Suprapubic skin (tissue), 4 donors: ENCODE data around the gene HADH. TPM values are rescaled to one million over a fixed set of nuclear protein-coding genes. Genes with fewer than 3 reads are reported as not detected.

Experiments
- DNase-seq, 2 donors: peaks; one replicate each; pipeline ENCODE4 v3.0.0-alpha.2; 2019; ENCODE audit warnings: low spot score in 2 of 2
- H3K27ac ChIP-seq: fragments of 200-600 bp; sonication (generic); one replicate; pipeline ENCODE4 v1.5.1; 2019
- H3K27me3 ChIP-seq: fragments of 200-600 bp; sonication (generic); one replicate; pipeline ENCODE4 v1.5.1; 2019
- H3K36me3 ChIP-seq: fragments of 200-600 bp; sonication (generic); one replicate; pipeline ENCODE4 v1.5.1; 2019
- H3K4me1 ChIP-seq: fragments of 200-600 bp; sonication (generic); one replicate; pipeline ENCODE4 v1.5.1; 2019
- H3K4me3 ChIP-seq: fragments of 200-600 bp; sonication (generic); one replicate; pipeline ENCODE4 v1.5.1; 2019; ENCODE audit warnings: mild to moderate bottlenecking
- H3K9me3 ChIP-seq: fragments of 200-600 bp; sonication (generic); one replicate; pipeline ENCODE4 v1.5.1; 2019
- CTCF ChIP-seq, 2 donors: fragments of 200-600 bp in 1 of 2; fragments of 450-650 bp in 1 of 2; sonication (generic) in 1 of 2; IDR thresholded peaks; one replicate each; pipeline ENCODE4 v1.5.1; 2016 to 2019; ENCODE audit warnings: antibody characterized with exemption in 2 of 2, mild to moderate bottlenecking in 1 of 2, moderate library complexity in 1 of 2
- EP300 ChIP-seq: sonication (generic); formaldehyde crosslinking; IDR thresholded peaks from one replicate; pipeline ENCODE4 v1.6.1; 2017; ENCODE audit warnings: antibody characterized with exemption
- POLR2A ChIP-seq, 2 donors: fragments of 450-650 bp; IDR thresholded peaks; one replicate each; pipeline ENCODE4 v1.6.1; 2017; ENCODE audit warnings: antibody characterized with exemption in 2 of 2, mild to moderate bottlenecking in 2 of 2, moderate library complexity in 2 of 2
- POLR2AphosphoS5 ChIP-seq, 3 donors: sonication (generic); formaldehyde crosslinking; IDR thresholded peaks; one replicate each; pipeline ENCODE4 v1.6.1; 2017; ENCODE audit warnings: antibody characterized with exemption in 3 of 3
- WGBS: methylation state at CpG from one replicate; pipeline ENCODE4 v1.1.5; 2018; 5-methylcytosine and 5-hydroxymethylcytosine counted together
- total RNA-seq, 4 donors: library from RNA; depleted of rRNA; stranded (reverse); fragments of >200 nt; gene quantifications; one replicate each; pipeline ENCODE4 v1.1.0, GENCODE V29; 2016

HADH gene
- total RNA-seq, 4 donors from 2014 or later = 37.0 to 51.1 (median 42.6) TPM

- no peak for TF ChIP-seq CTCF (IDR thresholded peaks at IDR 0.05)
- TF ChIP-seq POLR2A (IDR thresholded peaks at IDR 0.05) = no peak
- no peak for TF ChIP-seq POLR2AphosphoS5 (IDR thresholded peaks at IDR 0.05)
- TF ChIP-seq EP300 = no peak
- 100% methylated on average over 2 of the region's 2 CpGs for WGBS
- Histone ChIP-seq H3K4me1 (no peaks in the 10 kb centered on the region), H3K27me3 (peaks cover 4% of the 10 kb centered on the region), H3K4me3 (no peak overlapping the region), H3K27ac (no peak overlapping the region), H3K36me3 (no peaks in the 10 kb centered on the region), H3K9me3 (no peaks in the 10 kb centered on the region)
- DNase-seq = no peak
These were observed 63.0 kb downstream of the HADH start for GRCh38 chr4:108052558-108053120.

GRCh38 chr4:108053251-108053711 lies 63.6 kb downstream of the HADH start:
- Histone ChIP-seq H3K27ac (no peak overlapping the region), H3K9me3 (no peaks in the 10 kb centered on the region), H3K36me3 (no peaks in the 10 kb centered on the region), H3K27me3 (peaks cover 4% of the 10 kb centered on the region), H3K4me3 (no peak overlapping the region), H3K4me1 (no peaks in the 10 kb centered on the region)
- TF ChIP-seq EP300 = no peak
- no peak for TF ChIP-seq POLR2AphosphoS5 (IDR thresholded peaks at IDR 0.05)
- no peak for TF ChIP-seq CTCF (IDR thresholded peaks at IDR 0.05)
- TF ChIP-seq POLR2A (IDR thresholded peaks at IDR 0.05) = no peak
- 63% methylated on average over 1 of the region's 1 CpG for WGBS
- no peak for DNase-seq

DNA sequence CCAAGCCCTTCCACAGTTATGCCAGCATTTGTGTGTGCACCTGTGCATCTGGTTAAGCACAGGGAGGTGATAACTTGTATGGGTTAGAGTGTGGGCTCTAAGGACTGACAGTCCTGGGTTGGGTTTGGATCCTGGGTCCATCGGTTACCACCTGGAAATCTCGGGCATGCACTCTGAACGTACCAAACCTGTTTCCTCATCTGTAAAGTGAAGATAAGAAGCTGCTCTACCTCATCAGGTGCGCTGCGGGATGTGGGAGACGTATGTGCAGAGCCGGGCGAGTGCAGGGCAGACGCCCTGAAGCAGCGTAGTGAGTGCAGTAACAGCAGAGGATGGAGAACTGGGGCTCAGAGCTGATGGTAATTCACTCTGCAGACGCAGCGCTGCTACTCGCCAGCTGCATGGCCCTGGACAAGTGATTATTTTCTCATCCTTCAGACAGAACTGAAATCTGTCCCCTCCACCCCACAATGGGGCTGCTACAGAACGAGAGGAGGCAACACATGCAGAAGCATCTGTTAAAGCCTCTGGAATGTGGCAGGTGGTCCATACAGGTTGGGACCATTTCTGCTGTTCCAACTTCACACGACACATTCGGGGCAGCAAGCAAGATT lies 64.4 kb downstream of the HADH start:
- peaks cover 4% of the 10 kb centered on the region for H3K27me3 ChIP-seq
- TF ChIP-seq EP300 = no peak
- no peak for TF ChIP-seq CTCF (IDR thresholded peaks at IDR 0.05)
- TF ChIP-seq POLR2AphosphoS5 (IDR thresholded peaks at IDR 0.05) = no peak
- no peak for TF ChIP-seq POLR2A (IDR thresholded peaks at IDR 0.05)
- no peak overlapping the region for H3K27ac ChIP-seq
- H3K9me3 ChIP-seq = no peaks in the 10 kb centered on the region
- no peak for DNase-seq
- no peaks in the 10 kb centered on the region for H3K36me3 ChIP-seq
- WGBS = 88% methylated on average over 16 of the region's 16 CpGs
- no peaks in the 10 kb centered on the region for H3K4me1 ChIP-seq
- no peak overlapping the region for H3K4me3 ChIP-seq

- Histone ChIP-seq H3K36me3 (no peaks in the 10 kb centered on the region), H3K4me1 (no peaks in the 10 kb centered on the region), H3K4me3 (no peak overlapping the region), H3K27me3 (peaks cover 4% of the 10 kb centered on the region), H3K9me3 (no peaks in the 10 kb centered on the region), H3K27ac (no peak overlapping the region)
- no peak for DNase-seq
- 96% methylated on average over 3 of the region's 3 CpGs for WGBS
- TF ChIP-seq POLR2A (IDR thresholded peaks at IDR 0.05) = no peak
- no peak for TF ChIP-seq CTCF (IDR thresholded peaks at IDR 0.05)
- no peak for TF ChIP-seq POLR2AphosphoS5 (IDR thresholded peaks at IDR 0.05)
- TF ChIP-seq EP300 = no peak
These were observed 66.1 kb downstream of the HADH start for GRCh38 chr4:108055787-108056186.

DNA sequence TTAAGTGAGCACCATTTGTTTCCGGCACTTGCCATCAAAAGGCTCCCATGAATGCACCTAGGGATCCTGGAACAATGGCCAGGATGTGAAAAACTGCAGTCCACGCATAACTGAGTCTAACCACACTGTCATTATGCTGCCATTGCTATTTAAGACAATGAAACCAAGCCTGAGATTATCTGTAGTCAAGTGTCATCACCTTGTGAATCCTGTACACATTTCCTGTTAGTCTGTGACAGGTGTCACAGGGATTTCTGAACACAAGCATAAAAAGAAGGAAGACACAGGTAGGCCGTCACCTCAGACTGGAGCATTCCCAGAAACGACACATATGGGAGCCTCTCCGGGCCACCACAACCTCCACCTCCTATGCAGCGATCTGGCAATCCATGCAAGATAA lies 66.7 kb downstream of the HADH start:
- TF ChIP-seq EP300 (no peak), POLR2AphosphoS5 (IDR thresholded peaks at IDR 0.05) (no peak), POLR2A (IDR thresholded peaks at IDR 0.05) (no peak), CTCF (IDR thresholded peaks at IDR 0.05) (no peak)
- H3K9me3 ChIP-seq = no peaks in the 10 kb centered on the region
- DNase-seq = no peak
- no peak overlapping the region for H3K4me3 ChIP-seq
- H3K4me1 ChIP-seq = no peaks in the 10 kb centered on the region
- 76% methylated on average over 6 of the region's 6 CpGs for WGBS
- H3K36me3 ChIP-seq = no peaks in the 10 kb centered on the region
- H3K27me3 ChIP-seq = peaks cover 4% of the 10 kb centered on the region
- H3K27ac ChIP-seq = no peak overlapping the region
